ENCODE results near the gene FBXO42. TPM values are rescaled to one million over a fixed set of nuclear protein-coding genes. Genes with fewer than 3 reads are reported as not detected.

The FBXO42 gene
- total RNA-seq, 6 donors from 2014 or later: 20.8 to 41.9 (median 24.0) TPM

GRCh38 chr1:16212251-16212961 is 139.9 kb downstream of the FBXO42 start, which contains the start of gene ARHGEF19:
TSS of gene ARHGEF19 (minus strand) at chr1:16212652. CDS start at chr1:16209054, 3,598 bp downstream.
- H3K4me1 ChIP-seq: peaks cover 11 to 31% (median 21%) of the 10 kb centered on the region in 4 donors

GRCh38 chr1:16211824-16212223 is 140.5 kb downstream of the FBXO42 start:
- peak overlapping the region in 3 of 4 donors; percentile 26 to 39 (median 31) for H3K4me3 ChIP-seq
- no peaks in the 10 kb centered on the region for H3K9me3 ChIP-seq
- no peaks in the 10 kb centered on the region for H3K36me3 ChIP-seq
- TF ChIP-seq POLR2AphosphoS5 (IDR thresholded peaks at IDR 0.05) (no peak), POLR2A (IDR thresholded peaks at IDR 0.05) (no peak), EP300 (IDR thresholded peaks at IDR 0.05) (no peak), CTCF (IDR thresholded peaks at IDR 0.05) (no peak)
- 62 to 82% methylated on average over 3 to 6 of the region's 6 CpGs for WGBS, 2 donors
- peak overlapping the region in 3 of 4 donors; percentile 19 to 71 (median 68) for H3K27ac ChIP-seq
- H3K27me3 ChIP-seq: no peaks in the 10 kb centered on the region
- H3K4me1 ChIP-seq: peaks cover 10 to 34% (median 22%) of the 10 kb centered on the region in 4 donors
- no peak for DNase-seq
- ATAC-seq (ENCODE audit: low FRiP score in 2 of 2): no peak

More at GRCh38 chr1:16212251-16212961, 139.9 kb downstream of the FBXO42 start, which contains the start of gene ARHGEF19:
- Histone ChIP-seq H3K27ac (peak within 1 kb of the TSS in 3 of 4 donors; percentile 19 to 71 (median 68)), H3K4me3 (peak within 1 kb of the TSS in 3 of 4 donors; percentile 26 to 39 (median 31)), H3K27me3 (no peaks in the 10 kb centered on the region), H3K9me3 (no peaks in the 10 kb centered on the region), H3K36me3 (no peaks in the 10 kb centered on the region)
- peak in 1 of 2 donors; percentile 11 for ATAC-seq (ENCODE audit: low FRiP score in 2 of 2)
- peak; percentile 67 to 85 for DNase-seq
- TF ChIP-seq CTCF (IDR thresholded peaks at IDR 0.05): no peak
- TF ChIP-seq POLR2A (IDR thresholded peaks at IDR 0.05): peak in 1 of 4 donors; percentile 42
- 34 to 49% methylated on average over 5 to 14 of the region's 14 CpGs for WGBS, 2 donors

- Histone ChIP-seq H3K4me1 (peaks cover 7 to 31% (median 17%) of the 10 kb centered on the region in 4 donors), H3K36me3 (no peaks in the 10 kb centered on the region), H3K27ac (no peak overlapping the region), H3K4me3 (no peak overlapping the region), H3K9me3 (no peaks in the 10 kb centered on the region), H3K27me3 (no peaks in the 10 kb centered on the region)
- WGBS, 2 donors: 70 to 88% methylated on average over 4 of the region's 4 CpGs
- ATAC-seq (ENCODE audit: low FRiP score in 2 of 2) (no peak), DNase-seq (no peak)
- TF ChIP-seq EP300 (IDR thresholded peaks at IDR 0.05): no peak
- TF ChIP-seq POLR2A (IDR thresholded peaks at IDR 0.05): no peak
- no peak for TF ChIP-seq POLR2AphosphoS5 (IDR thresholded peaks at IDR 0.05)
- no peak for TF ChIP-seq CTCF (IDR thresholded peaks at IDR 0.05)
Observed at GRCh38 chr1:16210581-16210980, 141.7 kb downstream of the FBXO42 start.

GRCh38 chr1:16209847-16210407 is 142.4 kb downstream of the FBXO42 start:
- TF ChIP-seq CTCF (IDR thresholded peaks at IDR 0.05) (no peak), EP300 (IDR thresholded peaks at IDR 0.05) (no peak), POLR2A (IDR thresholded peaks at IDR 0.05) (no peak), POLR2AphosphoS5 (IDR thresholded peaks at IDR 0.05) (no peak)
- DNase-seq (peak in 1 of 2 donors; percentile 62), ATAC-seq (ENCODE audit: low FRiP score in 2 of 2) (no peak)
- Histone ChIP-seq H3K9me3 (no peaks in the 10 kb centered on the region), H3K4me1 (peaks cover 8 to 37% (median 18%) of the 10 kb centered on the region in 4 donors), H3K4me3 (no peak overlapping the region), H3K27ac (no peak overlapping the region), H3K27me3 (no peaks in the 10 kb centered on the region), H3K36me3 (no peaks in the 10 kb centered on the region)
- WGBS, 2 donors: 75 to 81% methylated on average over 4 to 11 of the region's 11 CpGs

Data from upper lobe of left lung (tissue), 6 donors.